K562 (cell line): Measurements from ENCODE around the gene MYL12A. TPM values are rescaled to one million over a fixed set of nuclear protein-coding genes. Genes with fewer than 3 reads are reported as not detected.

ENCODE experiments used
- BHLHE40 ChIP-seq: IDR thresholded peaks from 2 replicates; pipeline ENCODE4 v1.6.1; 2011; ENCODE audit warnings: low read length, improper control_type of control experiment
- CAMTA2 ChIP-seq: fragments of 250-450 bp; sonication (Bioruptor Pico); conservative IDR thresholded peaks from 2 replicates; pipeline ENCODE4 v1.5.1; 2022
- CREM ChIP-seq: IDR thresholded peaks from 2 replicates; pipeline ENCODE4 v1.6.1; 2014; ENCODE audit warnings: antibody characterized with exemption, low read depth
- ETS2 ChIP-seq: IDR thresholded peaks from 2 replicates; pipeline ENCODE4 v1.6.1; 2016; ENCODE audit warnings: borderline replicate concordance, missing genetic modification characterization, mild to moderate bottlenecking, moderate library complexity, missing compliant biosample characterization; ENCODE audit not compliant: poor library complexity, severe bottlenecking
- ETV1 ChIP-seq: fragments of 450-650 bp; conservative IDR thresholded peaks from 2 replicates; pipeline ENCODE4 v1.6.1; 2016; ENCODE audit warnings: missing genetic modification characterization, control low read depth, low read depth, missing compliant biosample characterization
- FOXP4 ChIP-seq: sonication (generic); formaldehyde crosslinking; IDR thresholded peaks from 2 replicates; pipeline ENCODE4 v1.8.0; 2022; ENCODE audit warnings: mild to moderate bottlenecking, missing genetic modification reagents, borderline replicate concordance
- IRF1 ChIP-seq: sonication (generic); formaldehyde crosslinking; IDR thresholded peaks from 2 replicates; pipeline ENCODE4 v1.8.0; 2022; ENCODE audit warnings: missing genetic modification reagents, mild to moderate bottlenecking, borderline replicate concordance
- L3MBTL2 ChIP-seq: fragments of 450-650 bp; IDR thresholded peaks from 2 replicates; pipeline ENCODE4 v1.6.1; 2016; ENCODE audit warnings: mild to moderate bottlenecking, moderate library complexity
- MTF1 ChIP-seq: fragments of 250-450 bp; sonication (Bioruptor Pico); IDR thresholded peaks from 2 replicates; pipeline ENCODE4 v1.9.0; 2021; ENCODE audit warnings: moderate library complexity, mild to moderate bottlenecking, inconsistent platforms, borderline replicate concordance
- PRMT5 ChIP-seq: sonication (generic); formaldehyde crosslinking; IDR thresholded peaks from 2 replicates; pipeline ENCODE4 v1.5.0; 2020; ENCODE audit warnings: missing genetic modification reagents
- TCF3 ChIP-seq: sonication (generic); formaldehyde crosslinking; IDR thresholded peaks from 2 replicates; pipeline ENCODE4 v1.4.0; 2020; ENCODE audit warnings: mild to moderate bottlenecking, missing genetic modification reagents
- ZFP30 ChIP-seq: fragments of 250-450 bp; sonication (Bioruptor Pico); IDR thresholded peaks from 2 replicates; pipeline ENCODE4 v1.8.0; 2022; ENCODE audit warnings: moderate library complexity, mild to moderate bottlenecking, inconsistent platforms, borderline replicate concordance
- ZNF280A ChIP-seq: fragments of 450-650 bp; IDR thresholded peaks from 2 replicates; pipeline ENCODE4 v1.6.1; 2018; ENCODE audit warnings: mild to moderate bottlenecking, low read depth; ENCODE audit not compliant: partially characterized antibody
- ZNF507 ChIP-seq: conservative IDR thresholded peaks from 2 replicates; pipeline ENCODE4 v1.6.1; 2017; ENCODE audit warnings: missing genetic modification characterization, missing compliant biosample characterization
- ZSCAN29 ChIP-seq: fragments of 450-650 bp; IDR thresholded peaks from 2 replicates; pipeline ENCODE4 v1.6.1; 2017
- polyA plus RNA-seq, 8 experiments: library from polyadenylated mRNA; depleted of rRNA in 4 of 8; stranded (reverse) in 5 of 8; unstranded in 3 of 8; fragments of >200 nt; fragmentation: Nextera tagmentation in 2 of 8; fragmentation: Illumina TruSeq in 1 of 8; extraction: Ambion mirVana in 2 of 8; extraction: Trizol in 1 of 8; gene quantifications; 2 replicates each; pipeline versions ENCODE4 v1.2.1 to v1.2.3, GENCODE V29; 2011 to 2014; ENCODE audit warnings: inconsistent platforms in 1 of 8, missing spikeins in 1 of 8
- total RNA-seq, 7 experiments: library from RNA; depleted of rRNA in 6 of 7; stranded (reverse); fragments of >200 nt in 6 of 7; fragmentation: Illumina TruSeq in 2 of 7; extraction: Trizol in 2 of 7; gene quantifications; 2 replicates each; pipeline versions ENCODE4 v1.2.1 to v1.2.3, GENCODE V29; 2011 to 2021; ENCODE audit warnings: low replicate concordance in 1 of 7
- TF ChIP-seq, protein P1 (sequence below): sonication (generic); formaldehyde crosslinking; IDR thresholded peaks from 2 replicates; pipeline ENCODE4 v1.8.0; 2022; ENCODE audit warnings: mild to moderate bottlenecking, missing genetic modification reagents

The MYL12A gene
- total and polyA plus RNA-seq, 9 of the 15 experiments (the other 6 are each of a cell fraction or from before 2014, with no cell fraction given) = 308 to 1,031 (median 559) TPM

DNA sequence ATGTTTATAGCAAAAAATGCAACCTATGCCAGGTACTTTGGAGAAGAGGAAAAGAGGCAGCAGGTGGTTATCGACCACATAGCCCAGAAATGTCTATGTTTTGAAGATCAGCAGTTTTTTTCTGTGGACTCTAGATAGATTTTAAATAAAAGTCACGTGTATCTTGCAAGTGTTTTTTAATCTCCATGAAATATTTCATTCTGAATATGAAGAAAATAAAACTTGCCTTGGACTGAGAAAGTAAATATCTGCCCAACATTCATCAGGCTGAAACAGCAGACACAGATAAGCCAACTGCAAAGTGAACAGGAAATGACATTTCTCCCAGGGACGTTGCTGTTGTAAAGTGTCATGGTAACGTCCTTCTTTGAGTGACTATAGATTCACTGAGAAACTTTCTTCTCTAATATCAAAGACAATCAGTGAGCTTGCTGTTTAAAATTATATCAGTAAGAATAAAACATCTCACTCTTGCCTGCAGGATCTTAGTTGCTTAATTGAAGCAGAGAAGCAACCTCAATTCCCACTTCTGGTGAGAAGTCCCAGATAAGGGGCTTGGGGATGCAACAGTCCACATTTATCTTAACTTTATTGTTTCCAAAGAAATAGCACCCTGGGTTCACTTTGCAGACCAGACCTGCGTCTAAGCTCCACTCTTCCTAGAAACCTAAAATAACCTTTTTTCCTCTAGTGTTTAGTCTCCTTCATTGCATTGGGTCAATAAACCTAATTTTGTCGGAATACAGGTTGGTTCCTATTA is 34.1 kb upstream of the MYL12A start (continued):
- TF ChIP-seq ETV1 (tag) = peak; percentile 78
- TF ChIP-seq ZNF280A = no peak
- TF ChIP-seq IRF1 (CRISPR knock-in tag) = no peak
- no peak; the same call in 1 of the 2 replicates for TF ChIP-seq L3MBTL2
- TF ChIP-seq ZSCAN29 = no peak
- no peak for TF ChIP-seq BHLHE40
- TF ChIP-seq, protein P1, sequence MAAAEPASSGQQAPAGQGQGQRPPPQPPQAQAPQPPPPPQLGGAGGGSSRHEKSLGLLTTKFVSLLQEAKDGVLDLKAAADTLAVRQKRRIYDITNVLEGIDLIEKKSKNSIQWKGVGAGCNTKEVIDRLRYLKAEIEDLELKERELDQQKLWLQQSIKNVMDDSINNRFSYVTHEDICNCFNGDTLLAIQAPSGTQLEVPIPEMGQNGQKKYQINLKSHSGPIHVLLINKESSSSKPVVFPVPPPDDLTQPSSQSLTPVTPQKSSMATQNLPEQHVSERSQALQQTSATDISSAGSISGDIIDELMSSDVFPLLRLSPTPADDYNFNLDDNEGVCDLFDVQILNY (CRISPR knock-in tag) = no peak
- 0 out of 2 replicates have a peak, but pooled peaks have one; percentile 9 for TF ChIP-seq TCF3
- TF ChIP-seq ZFP30 (CRISPR knock-in tag) = no peak
- TF ChIP-seq ETS2 = no peak
- TF ChIP-seq FOXP4 (CRISPR knock-in tag) = no peak
- no peak for TF ChIP-seq MTF1 (CRISPR knock-in tag)
- TF ChIP-seq CREM = peak; percentile 62; the same call in 1 of the 2 replicates
- no peak for TF ChIP-seq PRMT5
- no peak for TF ChIP-seq ZNF507 (tag)
- TF ChIP-seq CAMTA2 = no peak
